GM11168 (cell line): ENCODE measurements around the gene FTH1.

Source experiments
- in situ Hi-C: fragments of 300-500 bp; cut with MboI; formaldehyde crosslinking; loops from one replicate; pipeline ENCODE4 v1.12.0; 2022; ENCODE audit warnings: low sequenced_read_pairs; ENCODE audit not compliant: unreplicated experiment

FTH1 gene

DNA sequence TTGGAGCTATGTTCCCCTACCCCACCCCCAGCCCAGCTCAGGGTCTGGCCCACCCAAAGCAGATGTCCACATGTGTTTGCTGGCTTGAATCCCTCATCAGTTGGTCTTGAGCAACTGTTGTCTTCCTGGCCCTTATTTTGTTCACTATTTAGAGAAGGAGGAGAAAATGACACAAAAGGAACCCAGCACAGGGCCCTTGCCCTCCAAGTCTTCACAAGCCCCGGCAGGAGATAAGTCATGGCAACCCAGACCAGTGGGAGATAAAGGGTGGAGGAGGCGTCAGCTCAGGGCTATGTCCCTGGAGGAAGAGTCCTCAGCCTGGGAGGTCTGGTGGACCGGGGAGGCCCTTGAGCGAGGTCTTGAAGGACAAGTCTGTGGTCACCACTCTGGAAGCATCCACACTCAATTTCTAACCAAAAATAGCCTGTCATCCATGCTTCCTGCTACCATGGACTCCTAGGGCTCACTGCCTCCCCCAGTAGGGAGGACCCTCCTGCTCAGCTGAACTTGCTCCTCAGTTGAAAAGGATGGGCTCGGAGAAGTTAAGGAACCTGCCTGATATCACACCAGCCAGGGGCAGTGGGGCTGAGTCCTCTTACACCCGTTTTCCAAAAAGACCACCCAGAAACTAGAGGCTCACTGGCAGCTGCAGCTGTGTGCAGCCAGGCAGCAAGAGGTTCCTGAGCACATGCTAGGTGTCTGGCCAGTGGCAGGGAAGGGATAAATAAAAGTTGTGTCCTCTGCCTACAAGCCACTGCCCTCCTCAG lies 48.3 kb downstream of the FTH1 start:
- in situ Hi-C loops = no loop called here

DNA sequence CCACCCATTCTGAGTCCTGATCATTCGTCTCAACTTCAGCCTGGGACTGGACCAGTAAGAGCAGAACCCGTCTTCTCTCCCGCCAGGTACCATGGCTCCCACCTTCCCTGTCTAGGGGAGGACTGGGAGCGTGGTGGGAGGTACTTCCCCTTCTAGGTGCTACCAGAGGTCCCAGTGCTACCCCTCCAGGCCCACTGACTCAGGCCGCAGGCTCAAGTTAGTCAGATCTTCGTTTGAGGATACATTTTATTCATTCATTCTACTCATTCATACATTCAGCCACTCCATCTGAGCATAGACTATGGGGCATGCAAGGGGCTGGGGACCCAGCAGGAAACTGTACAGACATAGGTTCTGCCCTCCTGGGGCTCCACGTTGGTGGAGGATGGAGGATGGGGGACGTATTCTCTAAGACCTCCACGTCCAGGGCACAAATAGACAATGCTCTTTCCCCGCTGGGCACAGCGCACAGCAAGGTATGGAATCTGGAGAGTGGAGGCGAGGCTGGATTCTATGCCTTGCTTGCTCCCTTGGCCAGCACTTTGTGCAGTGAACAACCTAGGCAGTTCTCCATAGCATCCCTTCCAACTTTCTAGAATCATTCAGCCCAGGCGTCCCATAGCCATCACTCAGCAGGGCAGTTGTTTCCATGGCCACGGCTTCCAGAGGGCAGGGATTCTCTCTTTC lies 49.0 kb downstream of the FTH1 start:
- in situ Hi-C loops = no loop called here

DNA sequence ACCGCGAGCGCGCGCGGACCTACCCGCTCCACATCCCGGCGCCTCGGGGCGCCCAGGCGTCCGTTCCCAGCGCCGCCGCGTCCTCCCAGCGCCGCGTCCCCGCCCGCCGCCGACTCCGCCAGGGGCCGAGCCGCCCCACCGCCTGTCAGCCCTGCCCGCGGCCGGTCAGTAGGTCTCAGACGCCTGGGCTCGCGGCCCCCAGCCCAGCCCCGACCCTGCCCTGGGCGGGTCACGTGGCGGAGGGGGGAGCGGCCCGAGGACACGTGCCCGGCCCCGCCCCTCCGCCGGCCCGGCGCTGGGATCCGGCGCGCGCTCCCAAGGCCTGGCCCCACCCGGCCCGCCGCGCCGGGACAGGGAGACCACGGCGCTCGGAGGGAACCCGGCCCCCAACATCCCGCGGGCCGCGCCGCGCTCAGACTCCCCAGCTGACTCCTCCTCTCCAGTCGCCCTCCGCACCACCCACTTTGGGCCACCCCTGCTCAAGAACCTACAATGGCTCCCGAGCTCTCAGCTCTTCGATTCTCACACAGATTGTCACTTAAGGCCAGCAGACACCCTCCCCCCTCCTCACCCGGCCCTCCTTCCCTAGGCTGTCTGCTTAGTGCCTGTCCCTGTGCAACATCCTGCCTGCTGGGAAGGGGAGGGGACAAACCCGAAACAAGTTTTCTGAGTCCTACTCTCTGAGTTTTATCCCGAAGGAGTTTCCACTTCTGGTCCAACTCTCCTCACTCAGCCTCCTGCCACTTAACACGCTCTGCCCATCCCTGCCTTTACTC lies 49.9 kb downstream of the FTH1 start, which contains the start of gene RAB3IL1:
Gene RAB3IL1, minus strand, starts transcription at position 233 of the 776 bp plus-strand sequence. Its CDS starts 199 bp downstream, at position 34.
- in situ Hi-C loops = no loop called here

DNA sequence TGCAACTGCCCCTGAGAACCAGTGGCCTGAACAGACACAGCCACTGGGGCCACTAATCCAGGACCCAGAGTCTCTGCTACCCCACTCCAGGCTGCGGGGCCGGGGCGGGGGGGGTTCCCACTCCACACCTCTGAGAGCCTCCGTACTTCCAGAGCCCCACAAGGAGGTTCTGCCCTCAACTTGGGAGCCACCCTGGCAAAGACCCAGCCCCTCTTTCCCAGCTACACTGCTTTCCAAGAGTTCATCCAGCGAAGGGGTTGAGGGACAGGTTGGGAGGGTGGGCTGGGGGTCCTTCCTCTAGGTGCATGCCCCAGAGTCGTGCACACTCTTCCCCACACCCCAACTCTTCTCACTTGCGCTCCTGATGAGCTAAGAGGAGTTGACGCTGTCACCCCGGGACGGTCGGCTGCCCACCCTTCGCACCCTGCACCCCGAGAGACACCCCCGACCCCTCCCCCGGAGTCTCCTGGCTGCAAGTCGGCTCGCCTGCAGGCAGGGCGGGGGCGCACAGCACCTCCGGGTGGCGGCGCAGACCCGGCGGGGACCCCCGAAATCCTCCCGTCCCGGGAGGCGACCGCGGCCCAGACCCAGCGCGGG lies 50.6 kb downstream of the FTH1 start:
- in situ Hi-C loops = no loop called here

DNA sequence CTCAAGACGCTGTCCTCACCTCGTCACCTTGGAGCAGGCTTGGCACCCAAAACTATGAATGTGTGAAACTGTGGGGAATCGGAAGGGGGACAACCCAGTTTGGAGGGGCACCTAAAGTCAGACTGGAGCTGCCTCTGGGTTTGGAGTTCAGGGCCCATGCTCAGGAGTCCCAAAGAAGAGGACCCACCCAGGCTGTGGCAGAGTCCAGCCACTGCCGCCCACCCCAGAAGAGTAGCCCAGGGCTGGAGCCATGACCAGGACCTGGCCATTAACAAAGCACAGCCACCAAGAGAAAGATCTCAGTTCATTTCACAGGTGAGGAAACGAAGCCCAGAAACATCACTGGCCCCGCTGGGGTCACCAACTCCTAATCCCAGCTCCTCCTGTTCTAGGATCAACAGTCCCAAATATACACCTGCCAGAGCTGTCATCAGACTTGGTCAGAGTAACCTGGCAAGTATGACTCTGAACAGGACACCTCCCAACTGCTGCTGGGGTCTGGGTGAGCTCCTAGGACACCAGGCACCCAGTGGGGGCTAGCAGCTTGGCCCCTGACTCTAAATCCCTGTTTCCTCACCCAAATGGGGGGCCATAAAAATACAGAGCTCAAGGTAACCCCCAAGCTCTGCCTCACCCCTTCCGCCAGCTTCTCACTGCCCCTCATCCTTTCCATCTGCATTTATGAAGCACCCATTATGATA lies 52.8 kb downstream of the FTH1 start:
- in situ Hi-C loops = no loop called here
